SK-N-SH (cell line): ENCODE results near the gene TMEM126A. TPM values are rescaled to one million over a fixed set of nuclear protein-coding genes. Genes with fewer than 3 reads are reported as not detected.

Experiments used
- CTCF ChIA-PET: fragments of 300-600, 350-600 bp; formaldehyde crosslinking; extraction: SDS; loops from one replicate; lab custom pipeline; 2021; lab: Yijun Ruan, JAX
- POLR2A ChIA-PET: fragments of 350-600 bp; sonication (Branson Sonifier 250); formaldehyde crosslinking; extraction: SDS; loops from one replicate; lab custom pipeline; 2020; ENCODE audit warnings: antibody characterized with exemption, inconsistent platforms; lab: Yijun Ruan, JAX
- DNase-seq: peaks from one replicate; pipeline ENCODE4 v3.0.0; 2012
- H2AFZ ChIP-seq: fragments of 200-600 bp; sonication (generic); 2 replicates; pipeline ENCODE4 v1.8.1; 2016; ENCODE audit warnings: antibody characterized with exemption, mild to moderate bottlenecking, low read depth
- H3F3A ChIP-seq: fragments of 200-600 bp; sonication (generic); replicated peaks from 2 replicates; pipeline ENCODE3; 2016; ENCODE audit warnings: antibody characterized with exemption, mild to moderate bottlenecking; ENCODE audit not compliant: insufficient read depth
- H3K27ac ChIP-seq, 2 experiments: fragments of 200-500 bp in 1 of 2; fragments of 200-600 bp in 1 of 2; sonication (Bioruptor generic) in 1 of 2; sonication (generic), shearing (Covaris generic) in 1 of 2; 2 replicates each; pipeline versions ENCODE4 v1.5.1 to v1.6.1; 2014 to 2016; ENCODE audit warnings: low read depth in 2 of 2, inconsistent platforms in 1 of 2, low read length in 1 of 2, mild to moderate bottlenecking in 1 of 2, mixed read lengths in 1 of 2
- H3K27me3 ChIP-seq: fragments of 200-600 bp; sonication (generic), shearing (Covaris generic); 2 replicates; pipeline ENCODE4 v1.6.1; 2016; ENCODE audit warnings: mixed run types; ENCODE audit not compliant: insufficient read depth
- H3K36me3 ChIP-seq, 2 experiments: fragments of 200-500 bp in 1 of 2; fragments of 200-600 bp in 1 of 2; sonication (Bioruptor generic) in 1 of 2; sonication (generic) in 1 of 2; replicated peaks in 1 of 2; 2 replicates each; pipeline versions ENCODE3 to v1.5.1; 2014 to 2016; ENCODE audit warnings: low read length in 1 of 2, mild to moderate bottlenecking in 1 of 2; ENCODE audit not compliant: insufficient read depth in 2 of 2, control insufficient read depth in 1 of 2
- H3K4me1 ChIP-seq, 2 experiments: fragments of 200-500 bp in 1 of 2; fragments of 200-600 bp in 1 of 2; sonication (Bioruptor generic) in 1 of 2; sonication (generic), shearing (Covaris generic) in 1 of 2; 2 replicates each; pipeline versions ENCODE4 v1.5.1 to v1.6.1; 2014 to 2016; ENCODE audit warnings: low read depth in 1 of 2, low read length in 1 of 2, mixed run types in 1 of 2; ENCODE audit not compliant: insufficient read depth in 2 of 2, control insufficient read depth in 1 of 2
- H3K4me2 ChIP-seq: fragments of 200-600 bp; sonication (generic), shearing (Covaris generic); 2 replicates; pipeline ENCODE4 v1.6.1; 2017; ENCODE audit warnings: mixed run types
- H3K4me3 ChIP-seq, 2 experiments: fragments of 200-500 bp in 1 of 2; fragments of 200-600 bp in 1 of 2; sonication (Bioruptor generic) in 1 of 2; sonication (generic), shearing (Covaris generic) in 1 of 2; 2 replicates each; pipeline versions ENCODE4 v1.5.1 to v1.8.1; 2014 to 2016; ENCODE audit warnings: low read depth in 2 of 2, inconsistent platforms in 1 of 2, low read length in 1 of 2, mild to moderate bottlenecking in 1 of 2, mixed read lengths in 1 of 2, moderate library complexity in 1 of 2
- H3K79me2 ChIP-seq: fragments of 200-600 bp; sonication (generic); 2 replicates; pipeline ENCODE4 v1.8.1; 2017; ENCODE audit warnings: mild to moderate bottlenecking; ENCODE audit not compliant: insufficient read depth
- H3K9ac ChIP-seq: fragments of 200-600 bp; sonication (generic); 2 replicates; pipeline ENCODE4 v1.6.1; 2017; ENCODE audit warnings: mixed run types
- H3K9me2 ChIP-seq: fragments of 200-600 bp; sonication (generic); 2 replicates; pipeline ENCODE4 v1.6.1; 2017; ENCODE audit warnings: mixed run types
- H3K9me3 ChIP-seq: fragments of 200-600 bp; sonication (generic); 2 replicates; pipeline ENCODE4 v1.6.1; 2017; ENCODE audit warnings: mixed run types, mild to moderate bottlenecking, moderate library complexity
- H4K20me1 ChIP-seq: fragments of 200-600 bp; sonication (generic); 2 replicates; pipeline ENCODE4 v1.6.1; 2017; ENCODE audit warnings: mild to moderate bottlenecking, mixed run types; ENCODE audit not compliant: insufficient read depth
- ELF1 ChIP-seq: IDR thresholded peaks from 2 replicates; pipeline ENCODE4 v1.4.0; 2012
- EP300 ChIP-seq, 2 experiments: IDR thresholded peaks; 2 replicates each; pipeline versions ENCODE4 v1.4.0 to v1.6.1; 2012; ENCODE audit warnings: borderline replicate concordance in 1 of 2, low read depth in 1 of 2, low read length in 1 of 2
- FOSL2 ChIP-seq: IDR thresholded peaks from 2 replicates; pipeline ENCODE4 v1.4.0; 2012; ENCODE audit warnings: low read depth, mild to moderate bottlenecking, moderate library complexity, borderline replicate concordance
- FOXJ3 ChIP-seq: sonication (generic); formaldehyde crosslinking; IDR thresholded peaks from 2 replicates; pipeline ENCODE4 v1.5.1; 2020; ENCODE audit warnings: mild to moderate bottlenecking, missing genetic modification reagents
- GABPA ChIP-seq: IDR thresholded peaks from 2 replicates; pipeline ENCODE4 v1.4.0; 2012; ENCODE audit warnings: low read depth, mild to moderate bottlenecking
- NRF1 ChIP-seq: IDR thresholded peaks from 2 replicates; pipeline ENCODE4 v1.6.1; 2012; ENCODE audit warnings: low read depth, mild to moderate bottlenecking, low read length
- POLR2AphosphoS5 ChIP-seq: IDR thresholded peaks from 2 replicates; pipeline ENCODE4 v1.6.1; 2012; ENCODE audit warnings: low read depth, low read length
- TAF1 ChIP-seq: IDR thresholded peaks from 2 replicates; pipeline ENCODE4 v1.6.1; 2012; ENCODE audit warnings: low read depth, mild to moderate bottlenecking, low read length, moderate library complexity, borderline replicate concordance
- TCF12 ChIP-seq: IDR thresholded peaks from 2 replicates; pipeline ENCODE4 v1.4.0; 2012
- USF2 ChIP-seq: fragments of 150-350 bp; IDR thresholded peaks from 2 replicates; pipeline ENCODE4 v1.6.1; 2017; ENCODE audit warnings: antibody characterized with exemption, low read length, low read depth, borderline replicate concordance
- WGBS: methylation state at CpG from one replicate; pipeline ENCODE4 v1.1.6; 2017; ENCODE audit warnings: low lambda C conversion rate; 5-methylcytosine and 5-hydroxymethylcytosine counted together
- polyA plus RNA-seq, 3 experiments: library from polyadenylated mRNA; depleted of rRNA; stranded (reverse); fragments of >200 nt; gene quantifications; 2 replicates each; pipeline ENCODE4 v1.2.3, GENCODE V29; 2012
- TF ChIP-seq, protein P1 (sequence below): IDR thresholded peaks from 2 replicates; pipeline ENCODE4 v1.6.1; 2012; ENCODE audit warnings: mild to moderate bottlenecking, low read depth, low read length, moderate library complexity
- TF ChIP-seq, protein P2 (sequence below): IDR thresholded peaks from 2 replicates; pipeline ENCODE4; 2012

Gene TMEM126A
- polyA plus RNA-seq, 1 of the 3 experiments (the other 2 are of a cell fraction) = 30.5 TPM

- TF ChIP-seq, protein P1, sequence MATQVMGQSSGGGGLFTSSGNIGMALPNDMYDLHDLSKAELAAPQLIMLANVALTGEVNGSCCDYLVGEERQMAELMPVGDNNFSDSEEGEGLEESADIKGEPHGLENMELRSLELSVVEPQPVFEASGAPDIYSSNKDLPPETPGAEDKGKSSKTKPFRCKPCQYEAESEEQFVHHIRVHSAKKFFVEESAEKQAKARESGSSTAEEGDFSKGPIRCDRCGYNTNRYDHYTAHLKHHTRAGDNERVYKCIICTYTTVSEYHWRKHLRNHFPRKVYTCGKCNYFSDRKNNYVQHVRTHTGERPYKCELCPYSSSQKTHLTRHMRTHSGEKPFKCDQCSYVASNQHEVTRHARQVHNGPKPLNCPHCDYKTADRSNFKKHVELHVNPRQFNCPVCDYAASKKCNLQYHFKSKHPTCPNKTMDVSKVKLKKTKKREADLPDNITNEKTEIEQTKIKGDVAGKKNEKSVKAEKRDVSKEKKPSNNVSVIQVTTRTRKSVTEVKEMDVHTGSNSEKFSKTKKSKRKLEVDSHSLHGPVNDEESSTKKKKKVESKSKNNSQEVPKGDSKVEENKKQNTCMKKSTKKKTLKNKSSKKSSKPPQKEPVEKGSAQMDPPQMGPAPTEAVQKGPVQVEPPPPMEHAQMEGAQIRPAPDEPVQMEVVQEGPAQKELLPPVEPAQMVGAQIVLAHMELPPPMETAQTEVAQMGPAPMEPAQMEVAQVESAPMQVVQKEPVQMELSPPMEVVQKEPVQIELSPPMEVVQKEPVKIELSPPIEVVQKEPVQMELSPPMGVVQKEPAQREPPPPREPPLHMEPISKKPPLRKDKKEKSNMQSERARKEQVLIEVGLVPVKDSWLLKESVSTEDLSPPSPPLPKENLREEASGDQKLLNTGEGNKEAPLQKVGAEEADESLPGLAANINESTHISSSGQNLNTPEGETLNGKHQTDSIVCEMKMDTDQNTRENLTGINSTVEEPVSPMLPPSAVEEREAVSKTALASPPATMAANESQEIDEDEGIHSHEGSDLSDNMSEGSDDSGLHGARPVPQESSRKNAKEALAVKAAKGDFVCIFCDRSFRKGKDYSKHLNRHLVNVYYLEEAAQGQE = 0 out of 2 replicates have a peak, but pooled peaks have one; percentile 24
- TF ChIP-seq FOXJ3 (CRISPR knock-in tag) = no peak
- peak; percentile 67 for TF ChIP-seq GABPA
- TF ChIP-seq USF2 = no peak
- peak; percentile 97 for TF ChIP-seq POLR2AphosphoS5
- peak; percentile 77 for TF ChIP-seq TAF1
- TF ChIP-seq FOSL2 = no peak; the same call in 1 of the 2 replicates
- TF ChIP-seq, protein P2, sequence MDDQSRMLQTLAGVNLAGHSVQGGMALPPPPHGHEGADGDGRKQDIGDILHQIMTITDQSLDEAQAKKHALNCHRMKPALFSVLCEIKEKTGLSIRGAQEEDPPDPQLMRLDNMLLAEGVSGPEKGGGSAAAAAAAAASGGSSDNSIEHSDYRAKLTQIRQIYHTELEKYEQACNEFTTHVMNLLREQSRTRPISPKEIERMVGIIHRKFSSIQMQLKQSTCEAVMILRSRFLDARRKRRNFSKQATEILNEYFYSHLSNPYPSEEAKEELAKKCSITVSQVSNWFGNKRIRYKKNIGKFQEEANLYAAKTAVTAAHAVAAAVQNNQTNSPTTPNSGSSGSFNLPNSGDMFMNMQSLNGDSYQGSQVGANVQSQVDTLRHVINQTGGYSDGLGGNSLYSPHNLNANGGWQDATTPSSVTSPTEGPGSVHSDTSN = no peak
- no peak for TF ChIP-seq NRF1
- no peak for TF ChIP-seq EP300 (IDR thresholded peaks at IDR 0.05; ENCODE audit: borderline replicate concordance in 1 of 2, low read depth in 1 of 2, low read length in 1 of 2)
- TF ChIP-seq ELF1 = peak; percentile 83
- no peak for TF ChIP-seq TCF12
Observed at GRCh38 chr11:85664615-85665481, 17.1 kb downstream of the TMEM126A start, which contains the start of gene CREBZF (continued).

DNA sequence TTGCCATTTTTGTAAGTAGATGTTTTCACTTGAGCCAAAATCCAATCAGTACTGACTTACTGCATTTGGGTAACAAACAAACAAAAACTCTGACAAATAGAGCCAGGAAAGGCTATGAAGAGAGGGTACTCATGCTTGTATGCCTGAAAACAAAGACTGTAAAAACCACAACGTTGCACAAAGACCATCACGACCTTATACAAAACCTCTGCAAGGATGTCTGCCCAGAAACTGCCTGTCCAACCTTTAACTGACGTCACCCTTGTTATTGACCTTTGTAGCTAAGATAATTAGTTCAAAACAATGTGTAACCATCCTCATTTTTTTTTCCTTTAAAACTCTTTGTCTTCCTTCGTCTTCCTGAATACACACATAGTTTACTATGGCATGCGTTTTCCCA, 18.0 kb downstream of the TMEM126A start:
- H3K4me1 ChIP-seq = peaks cover 9 to 13% of the 10 kb centered on the region in 2 experiments; a peak in 3 of 4 replicates
- no peak overlapping the region for H3K4me3 ChIP-seq
- peaks cover 36% of the 10 kb centered on the region for H4K20me1 ChIP-seq
- H3K27me3 ChIP-seq = no peaks in the 10 kb centered on the region
- no peak overlapping the region for H3K9ac ChIP-seq
- H3K79me2 ChIP-seq = peaks cover 39% of the 10 kb centered on the region
- TF ChIP-seq POLR2AphosphoS5 = no peak
- no peaks in the 10 kb centered on the region for H3K9me3 ChIP-seq
- no peaks in the 10 kb centered on the region for H3F3A ChIP-seq
- H3K36me3 ChIP-seq = peaks cover 27% of the 10 kb centered on the region in 2 experiments
- ChIA-PET CTCF (interaction anchor here (2.0 kb wide), 1 partner anchor 29 kb away, joined by 4 read pairs; no protein-coding TSS in a partner anchor), POLR2A (no interaction called here)
- peak overlapping the region; percentile 86; the same call in 1 of the 2 replicates for H2AFZ ChIP-seq
- H3K9me2 ChIP-seq = 0 out of 2 replicates have a peak, but pooled peaks cover 3% of the 10 kb centered on the region
- H3K4me2 ChIP-seq = no peak overlapping the region
- DNase-seq = no peak
- H3K27ac ChIP-seq = peak overlapping the region in 1 of 2 experiments; percentile 95; a peak in 1 of 4 replicates
- WGBS = 79% methylated on average over 5 of the region's 5 CpGs
